Thoracic aorta (tissue), 2 donors: ENCODE data around the gene DCTN4. TPM values are rescaled to one million over a fixed set of nuclear protein-coding genes. Genes with fewer than 3 reads are reported as not detected.

Experiments used
- ATAC-seq: fragments of 150-250 bp; one replicate; pipeline ENCODE4 v1.8.0; 2017; ENCODE audit warnings: low read depth; ENCODE audit not compliant: insufficient number of reproducible peaks, low FRiP score
- DNase-seq: peaks from one replicate; pipeline ENCODE4 v3.0.0-alpha.2; 2020; ENCODE audit warnings: low spot score
- H3K27ac ChIP-seq, 2 donors: fragments of 200-600 bp; sonication (generic); 1 replicate in 1 of 2; 2 replicates in 1 of 2; pipeline ENCODE4 v1.5.1; 2016; ENCODE audit warnings: mild to moderate bottlenecking in 2 of 2, moderate library complexity in 2 of 2
- H3K27me3 ChIP-seq: fragments of 200-600 bp; sonication (generic); replicated peaks from 2 replicates; pipeline ENCODE4 v1.6.0; 2016; ENCODE audit warnings: mild to moderate bottlenecking; ENCODE audit not compliant: insufficient read depth
- H3K36me3 ChIP-seq: fragments of 200-600 bp; sonication (generic); one replicate; pipeline ENCODE4 v1.5.1; 2016
- H3K4me1 ChIP-seq, 2 donors: fragments of 200-600 bp; sonication (generic); 1 replicate in 1 of 2; 2 replicates in 1 of 2; pipeline versions ENCODE4 v1.5.1 to v1.6.0; 2016; ENCODE audit warnings: low read depth in 2 of 2, mild to moderate bottlenecking in 1 of 2; ENCODE audit not compliant: control insufficient read depth in 1 of 2
- H3K4me3 ChIP-seq: fragments of 200-600 bp; sonication (generic); 2 replicates; pipeline ENCODE4 v1.5.1; 2016; ENCODE audit warnings: mild to moderate bottlenecking
- H3K9me3 ChIP-seq: fragments of 200-600 bp; sonication (generic); 2 replicates; pipeline ENCODE4 v1.5.1; 2016
- total RNA-seq, 2 donors: library from RNA; depleted of rRNA; stranded (reverse); fragments of >200 nt; gene quantifications; one replicate each; pipeline versions ENCODE4 v1.1.0 to v1.2.3, GENCODE V29; 2016
- TF ChIP-seq, protein P1 (sequence below): fragments of 200-600 bp; sonication (generic); IDR thresholded peaks from one replicate; pipeline ENCODE4 v1.5.1; 2019; ENCODE audit warnings: antibody characterized with exemption

The DCTN4 gene
- total RNA-seq, 2 donors from 2014 or later: 37.9 to 49.0 TPM

DNA sequence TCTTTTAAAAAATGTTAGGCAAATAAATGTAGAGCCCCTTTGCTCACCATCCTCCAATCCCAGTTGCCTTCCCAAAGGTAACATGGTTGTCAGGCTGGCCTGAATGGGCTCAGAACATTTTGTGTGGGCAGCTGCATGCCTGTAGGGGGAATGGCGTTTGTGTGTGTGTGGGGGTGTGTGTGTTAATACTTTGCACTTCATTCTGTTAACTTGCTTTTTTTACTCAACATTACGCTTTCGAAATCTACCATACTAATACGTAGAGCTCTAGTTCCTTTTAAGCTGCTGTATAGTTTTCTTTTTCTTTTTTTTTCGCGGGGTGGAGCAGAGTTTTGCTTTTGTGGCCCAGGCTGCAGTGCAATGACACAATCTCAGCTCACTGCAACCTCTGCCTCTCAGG, 83.7 kb downstream of the DCTN4 start:
- Histone ChIP-seq H3K27me3 (no peaks in the 10 kb centered on the region), H3K4me1 (peaks cover 22 to 53% of the 10 kb centered on the region in 2 donors), H3K4me3 (no peak overlapping the region), H3K9me3 (no peaks in the 10 kb centered on the region), H3K27ac (peak overlapping the region; percentile 80 to 88), H3K36me3 (no peaks in the 10 kb centered on the region)
- no peak for DNase-seq
- ATAC-seq: no peak
- TF ChIP-seq, protein P1, sequence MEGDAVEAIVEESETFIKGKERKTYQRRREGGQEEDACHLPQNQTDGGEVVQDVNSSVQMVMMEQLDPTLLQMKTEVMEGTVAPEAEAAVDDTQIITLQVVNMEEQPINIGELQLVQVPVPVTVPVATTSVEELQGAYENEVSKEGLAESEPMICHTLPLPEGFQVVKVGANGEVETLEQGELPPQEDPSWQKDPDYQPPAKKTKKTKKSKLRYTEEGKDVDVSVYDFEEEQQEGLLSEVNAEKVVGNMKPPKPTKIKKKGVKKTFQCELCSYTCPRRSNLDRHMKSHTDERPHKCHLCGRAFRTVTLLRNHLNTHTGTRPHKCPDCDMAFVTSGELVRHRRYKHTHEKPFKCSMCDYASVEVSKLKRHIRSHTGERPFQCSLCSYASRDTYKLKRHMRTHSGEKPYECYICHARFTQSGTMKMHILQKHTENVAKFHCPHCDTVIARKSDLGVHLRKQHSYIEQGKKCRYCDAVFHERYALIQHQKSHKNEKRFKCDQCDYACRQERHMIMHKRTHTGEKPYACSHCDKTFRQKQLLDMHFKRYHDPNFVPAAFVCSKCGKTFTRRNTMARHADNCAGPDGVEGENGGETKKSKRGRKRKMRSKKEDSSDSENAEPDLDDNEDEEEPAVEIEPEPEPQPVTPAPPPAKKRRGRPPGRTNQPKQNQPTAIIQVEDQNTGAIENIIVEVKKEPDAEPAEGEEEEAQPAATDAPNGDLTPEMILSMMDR: no peak

DNA sequence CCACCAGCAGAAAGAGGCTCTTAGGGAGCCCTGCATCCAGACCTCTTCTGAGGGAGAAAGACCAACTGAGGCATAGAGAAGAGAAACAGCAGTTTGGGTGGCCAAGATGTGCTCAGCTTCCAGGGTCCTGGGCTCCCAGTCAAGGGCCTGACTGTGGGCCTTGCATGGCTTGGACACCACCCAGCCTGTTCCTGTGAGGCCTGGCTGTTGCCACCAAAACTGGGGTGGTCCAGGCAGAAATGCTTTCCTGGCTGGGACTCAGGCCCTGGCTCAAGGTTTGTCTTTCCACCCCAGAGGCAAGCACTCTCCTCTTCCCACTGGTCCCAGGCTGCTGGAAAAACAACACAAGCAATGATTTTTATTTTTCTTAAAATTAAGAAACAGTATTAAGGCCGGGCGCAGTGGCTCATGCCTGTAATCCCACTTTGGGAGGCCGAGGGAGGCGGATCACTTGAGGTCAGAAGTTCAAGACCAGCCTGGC, 84.4 kb downstream of the DCTN4 start:
- TF ChIP-seq, protein P1: no peak
- Histone ChIP-seq H3K27me3 (no peaks in the 10 kb centered on the region), H3K27ac (peak overlapping the region; percentile 80 to 88), H3K9me3 (no peaks in the 10 kb centered on the region), H3K4me3 (no peak overlapping the region), H3K4me1 (peaks cover 22 to 53% of the 10 kb centered on the region in 2 donors), H3K36me3 (no peaks in the 10 kb centered on the region)
- peak; percentile 40 for ATAC-seq
- DNase-seq: no peak

DNA sequence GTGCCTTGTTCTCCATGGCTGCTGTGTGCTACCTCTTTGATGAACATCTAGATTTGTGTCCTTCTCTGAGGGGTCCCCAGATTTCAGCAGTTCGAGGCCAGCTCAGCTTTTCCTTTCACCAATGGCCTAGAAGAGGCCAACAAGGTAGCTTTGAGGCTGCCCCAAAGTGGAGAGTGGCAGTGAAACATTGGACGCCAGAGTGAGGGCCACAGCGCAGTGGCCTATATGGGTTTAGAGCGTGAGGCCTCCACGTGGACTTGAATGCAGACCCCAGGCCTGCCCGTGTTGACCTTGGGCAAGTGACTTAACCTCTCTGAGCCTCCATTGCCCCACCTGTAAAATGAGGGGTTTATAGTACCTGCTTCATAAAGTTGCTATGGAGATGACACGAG, 85.9 kb downstream of the DCTN4 start:
- Histone ChIP-seq H3K4me1 (peaks cover 22 to 53% of the 10 kb centered on the region in 2 donors), H3K27me3 (no peaks in the 10 kb centered on the region), H3K27ac (peak overlapping the region; percentile 80 to 88), H3K9me3 (no peaks in the 10 kb centered on the region), H3K4me3 (peak overlapping the region; percentile 73), H3K36me3 (no peaks in the 10 kb centered on the region)
- DNase-seq: no peak
- TF ChIP-seq, protein P1: no peak
- ATAC-seq: no peak

DNA sequence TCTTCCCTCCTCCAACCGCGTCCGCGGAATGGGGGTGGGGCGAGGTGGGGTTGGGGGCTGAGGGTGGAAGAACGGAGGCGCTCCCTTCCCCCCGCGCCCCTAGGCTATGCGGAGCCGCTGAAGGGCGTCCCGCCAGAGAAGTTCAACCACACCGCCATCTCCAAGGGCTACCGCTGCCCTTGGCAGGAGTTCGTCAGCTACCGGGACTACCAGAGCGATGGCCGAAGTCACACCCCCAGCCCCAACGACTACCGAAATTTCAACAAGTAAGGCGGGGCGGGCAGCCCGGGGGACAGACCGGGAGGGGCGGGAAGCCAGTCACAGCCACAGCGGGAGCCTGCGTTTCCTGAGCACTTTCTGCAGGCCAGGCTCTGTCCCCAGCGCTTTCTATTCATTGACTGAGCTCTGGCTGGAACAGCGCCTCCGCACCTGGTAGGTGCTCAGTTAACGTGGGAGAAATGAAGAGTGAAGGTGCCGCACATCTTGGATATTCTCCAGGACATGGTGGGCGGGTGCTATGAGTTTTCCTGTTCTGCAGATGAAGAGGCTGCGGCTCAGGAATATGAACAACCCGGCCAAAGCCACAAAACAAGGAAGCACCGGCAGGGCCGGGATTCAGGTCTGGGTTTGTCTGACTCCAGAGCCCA, 86.5 kb downstream of the DCTN4 start:
- DNase-seq (no peak), ATAC-seq (no peak)
- Histone ChIP-seq H3K36me3 (no peaks in the 10 kb centered on the region), H3K4me3 (peak overlapping the region; percentile 73), H3K27me3 (no peaks in the 10 kb centered on the region), H3K4me1 (peaks cover 22 to 53% of the 10 kb centered on the region in 2 donors), H3K27ac (peak overlapping the region; percentile 80 to 88), H3K9me3 (no peaks in the 10 kb centered on the region)
- TF ChIP-seq, protein P1: no peak

DNA sequence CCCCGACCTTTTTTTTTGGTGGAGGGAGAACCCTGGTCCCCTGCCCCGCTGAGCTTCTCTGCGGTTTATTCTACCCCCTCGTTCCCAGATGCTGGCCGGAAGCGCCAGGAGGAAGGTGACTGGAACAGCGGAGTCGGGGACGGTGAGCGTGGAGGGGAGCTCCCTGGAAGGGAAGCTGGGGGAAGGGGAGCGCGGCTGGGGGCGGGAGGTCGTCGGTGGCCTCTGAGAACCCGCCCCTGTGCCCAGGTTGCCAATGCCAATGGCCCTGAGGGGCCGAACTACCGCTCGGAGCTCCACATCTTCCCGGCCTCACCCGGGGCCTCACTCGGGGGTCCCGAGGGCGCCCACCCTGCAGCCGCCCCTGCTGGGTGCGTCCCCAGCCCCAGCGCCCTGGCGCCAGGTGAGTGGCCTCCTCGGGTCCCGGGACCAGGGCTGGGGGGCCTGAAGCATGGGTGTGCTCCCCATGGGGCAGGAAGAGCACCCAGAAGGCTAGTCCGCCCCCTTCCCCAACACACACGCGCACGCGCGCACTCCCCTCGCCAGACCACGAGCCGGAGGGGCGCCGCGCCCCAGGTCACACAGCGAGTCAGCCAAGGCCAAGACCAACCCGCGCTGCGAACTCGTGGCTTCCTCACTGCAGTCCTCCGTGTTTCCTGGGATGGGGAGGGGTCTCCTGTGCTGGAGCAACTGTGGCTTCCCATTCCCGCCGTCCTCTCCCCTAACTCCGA, 87.1 kb downstream of the DCTN4 start:
- Histone ChIP-seq H3K9me3 (no peaks in the 10 kb centered on the region), H3K27me3 (no peaks in the 10 kb centered on the region), H3K27ac (no peak overlapping the region), H3K36me3 (no peaks in the 10 kb centered on the region), H3K4me3 (peak overlapping the region; percentile 73), H3K4me1 (peaks cover 22 to 53% of the 10 kb centered on the region in 2 donors)
- ATAC-seq: no peak
- TF ChIP-seq, protein P1: no peak
- no peak for DNase-seq
